ENCODE results near the gene ZNF319. TPM values are rescaled to one million over a fixed set of nuclear protein-coding genes. Genes with fewer than 3 reads are reported as not detected.

Gene ZNF319
- total RNA-seq, 2 experiments from 2014 or later: 5.6 to 7.0 TPM

DNA sequence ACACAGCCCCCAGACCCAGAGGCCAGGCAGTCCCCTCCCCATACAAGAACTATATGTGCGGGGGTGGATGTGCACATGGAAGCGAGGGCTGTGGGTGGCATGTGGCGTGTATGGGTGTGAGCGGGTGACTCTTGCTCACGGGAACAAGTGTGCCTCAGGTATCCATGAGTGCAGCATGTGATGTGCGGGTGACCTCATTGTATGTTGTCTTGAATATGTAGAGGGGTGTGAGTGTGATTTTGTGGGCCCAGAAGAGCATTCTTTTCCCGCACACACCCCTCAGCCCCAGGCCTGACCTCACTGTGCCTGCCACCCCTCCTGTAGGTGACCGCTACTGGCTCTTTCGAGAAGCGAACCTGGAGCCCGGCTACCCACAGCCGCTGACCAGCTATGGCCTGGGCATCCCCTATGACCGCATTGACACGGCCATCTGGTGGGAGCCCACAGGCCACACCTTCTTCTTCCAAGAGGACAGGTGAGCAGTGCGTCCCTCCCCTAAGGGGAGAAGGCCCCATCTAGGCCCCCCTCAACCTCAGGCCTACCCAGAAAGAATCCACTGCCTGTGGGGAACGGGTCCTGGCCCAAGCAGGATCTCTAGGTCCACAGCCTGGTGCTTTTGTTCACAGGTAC is 42.5 kb upstream of the ZNF319 start:
- Mint-ChIP-seq H3K4me3 (no peak overlapping the region), H3K27me3 (no peaks in the 10 kb centered on the region), H3K9me3 (no peaks in the 10 kb centered on the region), H3K36me3 (ENCODE audit: low read depth) (no peaks in the 10 kb centered on the region), H3K27ac (no peak overlapping the region), H3K4me1 (ENCODE audit: low read depth) (no peaks in the 10 kb centered on the region)
- CTCF ChIA-PET: no interaction called here
- POLR2A ChIA-PET: no interaction called here
- intact Hi-C loops (cut with micrococcal nuclease): no loop called here
- no peak for TF ChIP-seq CTCF (IDR thresholded peaks at IDR 0.05)
- ATAC-seq (no peak), DNase-seq (no peak)

DNA sequence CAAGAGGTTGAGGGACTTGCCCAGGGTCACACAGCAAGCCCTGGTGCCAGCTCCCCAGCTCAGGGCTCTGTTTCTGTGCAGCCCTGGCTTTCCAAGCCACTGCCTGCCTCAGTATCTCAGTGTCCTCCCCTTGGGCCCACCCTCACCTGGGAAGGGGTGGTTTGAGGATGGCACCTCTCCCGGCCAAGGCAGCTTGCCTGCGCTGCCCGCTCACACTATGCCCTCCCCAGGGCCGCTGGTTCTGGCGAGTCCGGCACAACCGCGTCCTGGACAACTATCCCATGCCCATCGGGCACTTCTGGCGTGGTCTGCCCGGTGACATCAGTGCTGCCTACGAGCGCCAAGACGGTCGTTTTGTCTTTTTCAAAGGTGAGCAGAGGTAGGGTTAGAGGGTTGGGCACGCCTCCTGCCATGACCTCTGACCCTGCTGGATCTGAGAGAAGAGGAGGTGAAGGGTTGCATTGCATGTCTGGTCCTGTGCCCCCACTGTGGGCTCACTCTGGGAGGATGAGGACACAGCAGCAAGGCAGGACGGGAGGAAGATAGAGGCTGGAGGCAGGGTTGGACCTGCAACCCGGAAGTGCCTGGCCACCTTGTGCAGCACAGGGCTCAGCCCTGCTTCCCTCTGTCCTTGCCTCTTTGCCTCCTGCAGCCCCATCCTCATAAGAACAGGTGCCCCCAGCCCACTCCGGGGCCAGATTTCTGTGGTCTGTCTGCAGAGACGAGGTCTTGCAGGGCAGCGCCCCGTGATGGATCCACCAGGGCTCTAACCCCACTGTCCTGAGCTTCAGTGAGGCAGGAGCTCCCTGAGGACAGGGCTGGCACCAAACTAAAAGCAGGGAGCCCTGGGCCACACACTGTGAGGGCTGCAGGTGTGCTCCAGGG is 41.8 kb upstream of the ZNF319 start:
- H3K27me3 Mint-ChIP-seq: no peaks in the 10 kb centered on the region
- H3K36me3 Mint-ChIP-seq (ENCODE audit: low read depth): no peaks in the 10 kb centered on the region
- TF ChIP-seq CTCF (IDR thresholded peaks at IDR 0.05): no peak
- ChIA-PET CTCF (no interaction called here), POLR2A (no interaction called here)
- no peak for DNase-seq
- H3K4me3 Mint-ChIP-seq: no peak overlapping the region
- intact Hi-C loops (cut with micrococcal nuclease): no loop called here
- ATAC-seq: no peak
- no peak overlapping the region for H3K27ac Mint-ChIP-seq
- H3K4me1 Mint-ChIP-seq (ENCODE audit: low read depth): no peaks in the 10 kb centered on the region
- H3K9me3 Mint-ChIP-seq: no peaks in the 10 kb centered on the region

- DNase-seq: no peak
- no peaks in the 10 kb centered on the region for H3K36me3 Mint-ChIP-seq (ENCODE audit: low read depth)
- no peak overlapping the region for H3K27ac Mint-ChIP-seq
- H3K4me3 Mint-ChIP-seq: no peak overlapping the region
- H3K4me1 Mint-ChIP-seq (ENCODE audit: low read depth): no peaks in the 10 kb centered on the region
- no peaks in the 10 kb centered on the region for H3K27me3 Mint-ChIP-seq
- intact Hi-C loops (cut with micrococcal nuclease): no loop called here
- POLR2A ChIA-PET: no interaction called here
- no peak for ATAC-seq
- CTCF ChIA-PET: no interaction called here
- H3K9me3 Mint-ChIP-seq: no peaks in the 10 kb centered on the region
- TF ChIP-seq CTCF (IDR thresholded peaks at IDR 0.05): no peak
Measured at GRCh38 chr16:58041628-58041955, 41.1 kb upstream of the ZNF319 start.

- Mint-ChIP-seq H3K9me3 (no peaks in the 10 kb centered on the region), H3K27me3 (no peaks in the 10 kb centered on the region), H3K27ac (no peak overlapping the region), H3K36me3 (ENCODE audit: low read depth) (no peaks in the 10 kb centered on the region), H3K4me1 (ENCODE audit: low read depth) (no peaks in the 10 kb centered on the region), H3K4me3 (no peak overlapping the region)
- DNase-seq (no peak), ATAC-seq (no peak)
- TF ChIP-seq CTCF (IDR thresholded peaks at IDR 0.05): no peak
- intact Hi-C loops (cut with micrococcal nuclease): no loop called here
- ChIA-PET CTCF (no interaction called here), POLR2A (no interaction called here)
Measured at GRCh38 chr16:58040945-58041627, 40.6 kb upstream of the ZNF319 start.

DNA sequence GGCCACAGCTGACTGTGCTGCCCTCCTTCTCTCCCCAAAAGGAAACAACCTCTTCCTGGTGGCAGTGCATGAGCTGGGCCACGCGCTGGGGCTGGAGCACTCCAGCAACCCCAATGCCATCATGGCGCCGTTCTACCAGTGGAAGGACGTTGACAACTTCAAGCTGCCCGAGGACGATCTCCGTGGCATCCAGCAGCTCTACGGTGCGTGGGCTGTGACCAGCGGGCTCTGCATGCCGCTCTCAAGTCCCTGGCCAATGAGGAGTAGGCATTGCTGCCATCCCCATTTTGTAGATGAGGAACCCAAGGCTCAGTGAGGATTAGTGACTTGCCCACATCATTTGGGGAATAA is 40.0 kb upstream of the ZNF319 start:
- Mint-ChIP-seq H3K27me3 (no peaks in the 10 kb centered on the region), H3K4me1 (ENCODE audit: low read depth) (no peaks in the 10 kb centered on the region), H3K27ac (no peak overlapping the region), H3K9me3 (no peaks in the 10 kb centered on the region), H3K4me3 (no peak overlapping the region), H3K36me3 (ENCODE audit: low read depth) (no peaks in the 10 kb centered on the region)
- ChIA-PET CTCF (no interaction called here), POLR2A (no interaction called here)
- TF ChIP-seq CTCF (IDR thresholded peaks at IDR 0.05): no peak
- no peak for ATAC-seq
- intact Hi-C loops (cut with micrococcal nuclease): no loop called here
- no peak for DNase-seq
